H1 (cell line): ENCODE measurements around the gene ZNF518B. TPM values are rescaled to one million over a fixed set of nuclear protein-coding genes. Genes with fewer than 3 reads are reported as not detected.

Source experiments
- BRCA1 ChIP-seq: IDR thresholded peaks from 2 replicates; pipeline ENCODE4 v1.6.1; 2012; ENCODE audit warnings: low read depth, low read length, improper control_type of control experiment
- CHD7 ChIP-seq: fragments of 300-600 bp; sonication (generic); IDR thresholded peaks from 2 replicates; pipeline ENCODE4 v1.7.1; 2012; ENCODE audit warnings: low read length, moderate library complexity, mild to moderate bottlenecking, inconsistent platforms; ENCODE audit not compliant: insufficient replicate concordance
- CREB1 ChIP-seq: IDR thresholded peaks from 2 replicates; pipeline ENCODE4 v1.6.1; 2012; ENCODE audit warnings: inconsistent platforms
- CTBP2 ChIP-seq: IDR thresholded peaks from 2 replicates; pipeline ENCODE4 v1.7.0; 2011; ENCODE audit warnings: borderline replicate concordance, mild to moderate bottlenecking, moderate library complexity, mixed read lengths, low read length; ENCODE audit not compliant: insufficient read depth, insufficient read length
- JUND ChIP-seq: IDR thresholded peaks from 2 replicates; pipeline ENCODE4 v1.6.1; 2011; ENCODE audit warnings: mild to moderate bottlenecking, improper control_type of control experiment, low read length
- KDM4A ChIP-seq: IDR thresholded peaks from one replicate; pipeline ENCODE4 v1.7.1; 2012; ENCODE audit warnings: low read depth, mild to moderate bottlenecking, moderate library complexity, low read length, inconsistent platforms; ENCODE audit not compliant: severe bottlenecking
- RAD21 ChIP-seq, 2 experiments: IDR thresholded peaks in 1 of 2; conservative IDR thresholded peaks in 1 of 2; 2 replicates each; pipeline ENCODE4 v1.6.1; 2011; ENCODE audit warnings: low read depth in 2 of 2, low read length in 2 of 2, improper control_type of control experiment in 1 of 2, inconsistent platforms in 1 of 2, mild to moderate bottlenecking in 1 of 2, moderate library complexity in 1 of 2
- SIN3A ChIP-seq, 2 experiments: IDR thresholded peaks in 1 of 2; conservative IDR thresholded peaks in 1 of 2; 2 replicates each; pipeline ENCODE4 v1.6.1; 2011 to 2012; ENCODE audit warnings: low read length in 2 of 2, improper control_type of control experiment in 1 of 2, low read depth in 1 of 2, mild to moderate bottlenecking in 1 of 2
- SP1 ChIP-seq: IDR thresholded peaks from 2 replicates; pipeline ENCODE4 v1.6.1; 2011; ENCODE audit warnings: low read depth, low read length
- SP2 ChIP-seq: IDR thresholded peaks from 2 replicates; pipeline ENCODE4 v1.6.1; 2012; ENCODE audit warnings: mild to moderate bottlenecking, low read length, inconsistent platforms
- SP4 ChIP-seq: IDR thresholded peaks from 2 replicates; pipeline ENCODE4 v1.6.1; 2012; ENCODE audit warnings: low read length, inconsistent platforms
- SRF ChIP-seq: IDR thresholded peaks from 2 replicates; pipeline ENCODE4 v1.6.1; 2011; ENCODE audit warnings: mild to moderate bottlenecking, low read depth, low read length, moderate library complexity
- polyA plus RNA-seq, 7 experiments: library from polyadenylated mRNA; depleted of rRNA in 3 of 7; stranded (reverse) in 5 of 7; unstranded in 2 of 7; fragments of >200 nt in 5 of 7; fragments of 200-250 nt in 2 of 7; gene quantifications; 1 replicate in 5 of 7; 2 replicates in 1 of 7; 4 replicates in 1 of 7; pipeline versions ENCODE4 v1.2.1 to v1.2.3, GENCODE V29; 2011 to 2013; ENCODE audit warnings: missing spikeins in 2 of 7, mixed read lengths in 2 of 7
- total RNA-seq: library from RNA; stranded (reverse); fragmentation: NEBNext Ultra II Directional; extraction: Animal tissue kit (Norgen Biotek cat#: 25700); gene quantifications from 2 replicates; pipeline ENCODE4 v1.2.1, GENCODE V29; 2021

ZNF518B gene
- total and polyA plus RNA-seq, 2 of the 8 experiments (the other 6 are each of a cell fraction or from before 2014, with no cell fraction given), result 2.9 to 9.0 TPM

GRCh38 chr4:10462876-10463275, 5.7 kb upstream of the ZNF518B start (continued):
- TF ChIP-seq CHD7, result no peak
- no peak for TF ChIP-seq KDM4A
- no peak for TF ChIP-seq RAD21 (IDR thresholded peaks at IDR 0.05 in 1 of 2, conservative IDR thresholded peaks at IDR 0.05 in 1 of 2; ENCODE audit: low read depth in 2 of 2, low read length in 2 of 2)
- TF ChIP-seq JUND, result no peak
- TF ChIP-seq SP4, result no peak
- TF ChIP-seq SRF, result no peak
- TF ChIP-seq SP2, result no peak
- TF ChIP-seq CTBP2, result no peak
- no peak for TF ChIP-seq BRCA1
- TF ChIP-seq CREB1, result no peak
- TF ChIP-seq SP1, result no peak
- no peak for TF ChIP-seq SIN3A (conservative IDR thresholded peaks at IDR 0.05 in 1 of 2, IDR thresholded peaks at IDR 0.05 in 1 of 2; ENCODE audit: low read depth in 1 of 2, low read length in 2 of 2)
- TF ChIP-seq, all 59 proteins: peak for 0
